Loucy (cell line): ENCODE measurements around the gene HOXB8.

Experiments
- CTCF ChIP-seq: fragments of 200-600 bp; sonication (generic); conservative IDR thresholded peaks from 2 replicates; pipeline ENCODE4 v1.5.1; 2014; ENCODE audit warnings: mild to moderate bottlenecking, antibody characterized with exemption, low read length
- EZH2phosphoT487 ChIP-seq: fragments of 200-600 bp; IDR thresholded peaks from 2 replicates; pipeline ENCODE4 v1.6.1; 2018; ENCODE audit warnings: antibody characterized with exemption, mild to moderate bottlenecking, moderate library complexity, borderline replicate concordance

- TF ChIP-seq CTCF (no peak), EZH2phosphoT487 (no peak)
Observed at GRCh38 chr17:48599354-48599753, 15.7 kb downstream of the HOXB8 start.
